DMS53 treated with DMSO at 0.1 percent for 48 hours (cell line): ENCODE results near the gene CBS.
"Not testable (repeated sequence)": the region's sequence is repeated elsewhere in the genome, so short reads cannot be mapped to it uniquely, and the experiment has no call there.

Experiments used
- DNase-seq: peaks from one replicate; lab custom pipeline; 2025; ENCODE audit not compliant: unreplicated experiment; lab: John Stamatoyannopoulos, UW

CBS gene

GRCh38 chr21:43075170-43076022 is at the start of gene CBS:
CBS (minus strand) TSS chr21:43075835; CDS start chr21:43072193, 3,642 bp downstream.
- not testable (repeated sequence) for DNase-seq

GRCh38 chr21:43115956-43116355 is 40.3 kb upstream of the CBS start:
- DNase-seq, result not testable (repeated sequence)

DNA sequence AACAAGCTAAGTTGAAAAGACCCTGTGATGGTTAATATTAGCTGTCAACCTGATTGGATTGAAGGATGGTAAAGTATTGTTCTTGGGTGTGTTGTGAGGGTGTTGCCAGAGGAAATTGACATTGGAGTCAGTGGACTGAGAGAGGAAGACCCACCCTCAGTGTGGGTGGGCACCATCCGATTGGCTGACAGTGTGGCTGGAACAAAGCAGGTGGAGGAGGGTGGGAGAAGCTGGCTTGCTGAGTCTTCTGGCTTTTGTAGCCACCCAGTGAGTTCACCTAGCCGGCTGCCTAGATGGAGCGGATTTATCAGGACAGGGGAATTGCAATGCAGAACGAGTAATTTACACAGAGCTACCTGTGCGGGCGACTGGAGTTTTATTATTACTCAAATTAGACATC is 38.8 kb upstream of the CBS start:
- not testable (repeated sequence) for DNase-seq

DNA sequence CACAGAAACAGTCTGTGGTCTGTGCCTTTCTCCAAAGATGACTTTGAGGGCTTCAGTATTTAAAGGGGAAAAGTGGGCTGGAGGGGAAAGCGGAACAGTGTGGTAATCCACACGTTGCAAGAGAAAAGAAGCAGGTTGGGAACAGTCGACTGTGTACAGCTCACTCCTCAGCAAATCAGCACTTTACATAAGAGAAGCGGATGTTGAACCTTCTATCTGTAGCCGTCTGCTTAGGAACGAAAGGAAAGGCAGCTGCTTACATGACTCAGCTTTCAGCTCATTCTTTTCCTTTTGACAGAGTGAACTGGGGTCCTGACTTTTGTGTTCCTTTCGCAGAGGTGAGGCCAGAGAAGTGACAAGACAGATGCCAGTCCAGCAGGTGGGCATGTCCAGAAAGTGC is 33.4 kb upstream of the CBS start:
- not testable (repeated sequence) for DNase-seq

DNA sequence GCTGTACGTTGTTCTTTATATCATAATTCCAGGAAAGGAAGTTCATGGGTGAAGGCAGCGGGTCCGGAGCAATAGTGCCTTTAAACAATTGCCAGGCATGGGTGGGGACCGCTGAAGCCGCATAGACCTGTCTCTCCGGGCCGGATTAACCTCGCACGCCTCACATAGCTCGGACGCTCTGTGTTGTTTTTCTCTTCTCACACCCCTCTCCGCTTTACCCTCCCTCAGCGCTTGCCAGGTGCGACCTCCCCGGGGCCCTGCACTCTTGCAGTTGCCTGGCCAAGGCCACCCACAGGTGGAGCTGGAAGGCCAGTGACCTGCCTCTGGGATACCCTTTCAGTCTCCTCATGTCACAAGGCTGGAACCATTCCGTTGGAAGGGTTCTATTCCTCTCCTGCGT is 32.5 kb upstream of the CBS start:
- not testable (repeated sequence) for DNase-seq

- DNase-seq, result not testable (repeated sequence)
These were observed 32.1 kb upstream of the CBS start for GRCh38 chr21:43107794-43108137.

GRCh38 chr21:43106965-43107793 is 31.5 kb upstream of the CBS start, which contains the start of gene U2AF1:
U2AF1 (minus strand) TSS chr21:43107570; CDS start chr21:43107494, 76 bp downstream.
- DNase-seq, result not testable (repeated sequence)

GRCh38 chr21:43104642-43105041 is 29.0 kb upstream of the CBS start:
- DNase-seq, result not testable (repeated sequence)

- DNase-seq, result not testable (repeated sequence)
These were observed 26.6 kb upstream of the CBS start for GRCh38 chr21:43102281-43102680.

DNA sequence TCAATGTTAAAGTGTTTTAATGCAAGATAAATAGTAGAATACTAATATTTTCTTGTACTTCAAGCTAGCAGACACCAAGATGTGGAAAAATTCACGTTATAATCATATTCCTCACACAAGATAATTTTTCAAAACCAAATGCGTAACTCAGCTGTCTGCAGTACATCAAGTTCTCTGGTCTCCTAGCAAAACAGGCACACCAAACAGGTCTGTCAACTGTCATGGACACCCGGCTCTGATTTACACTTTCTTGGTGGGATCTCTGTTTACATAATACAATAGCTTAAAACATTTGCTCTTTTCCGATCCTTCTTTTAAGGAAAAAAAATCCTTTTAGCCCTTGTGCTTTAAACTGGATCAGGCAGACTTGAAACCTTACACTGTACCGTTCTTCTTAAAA is 26.0 kb upstream of the CBS start:
- not testable (repeated sequence) for DNase-seq

GRCh38 chr21:43101000-43101399 is 25.4 kb upstream of the CBS start:
- not testable (repeated sequence) for DNase-seq

DNA sequence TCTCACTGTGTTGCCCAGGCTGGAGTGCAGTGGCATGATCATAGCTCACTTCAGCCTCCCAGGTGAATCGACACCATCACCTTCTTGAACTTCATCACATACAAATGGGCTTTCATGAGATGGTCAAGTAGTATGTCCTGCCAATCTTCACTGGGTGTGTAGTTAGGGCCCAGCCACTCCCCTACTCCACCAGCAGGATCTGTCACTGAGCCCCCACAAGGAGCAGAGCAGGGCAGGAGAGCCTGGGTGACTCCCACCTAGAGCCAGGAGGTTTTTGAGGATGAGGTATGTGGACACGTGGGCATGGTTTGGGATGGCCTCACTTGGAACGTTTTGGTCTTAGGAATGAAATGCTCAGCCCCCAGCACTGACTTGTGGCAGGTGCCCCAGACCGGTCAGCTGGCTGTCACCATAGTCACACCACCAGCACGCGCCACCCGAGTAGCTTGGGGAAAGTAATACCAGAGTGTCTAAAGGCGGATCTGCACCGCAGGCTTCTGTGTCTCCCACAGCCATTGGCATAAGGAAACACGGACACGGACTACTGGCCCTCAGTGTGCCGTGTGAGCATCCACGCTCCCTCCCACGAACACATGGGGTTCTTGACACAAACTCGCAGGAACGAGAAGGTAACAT is 16.5 kb upstream of the CBS start:
- DNase-seq, result not testable (repeated sequence)

GRCh38 chr21:43090947-43091346 is 15.3 kb upstream of the CBS start:
- DNase-seq, result not testable (repeated sequence)

DNA sequence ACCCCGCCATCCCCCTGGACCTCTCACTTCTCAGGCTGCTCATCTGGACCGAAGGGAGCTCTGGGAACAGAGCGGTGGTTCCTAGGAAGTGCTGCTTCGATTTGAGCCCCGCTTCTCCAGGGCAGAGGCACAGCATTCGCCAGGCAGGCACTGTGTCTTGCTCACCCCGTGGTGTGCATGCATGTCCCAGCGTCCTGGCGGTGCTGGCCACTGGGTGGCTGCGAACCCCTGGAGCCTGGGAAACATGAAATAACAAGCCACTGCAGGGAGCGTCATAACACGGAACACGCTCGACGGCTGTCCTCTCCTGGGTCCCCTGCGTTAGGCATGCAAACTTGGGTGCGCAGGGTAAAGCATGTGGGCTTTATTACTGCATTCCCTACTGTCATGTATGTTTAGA is 13.8 kb upstream of the CBS start:
- DNase-seq, result not testable (repeated sequence)

DNA sequence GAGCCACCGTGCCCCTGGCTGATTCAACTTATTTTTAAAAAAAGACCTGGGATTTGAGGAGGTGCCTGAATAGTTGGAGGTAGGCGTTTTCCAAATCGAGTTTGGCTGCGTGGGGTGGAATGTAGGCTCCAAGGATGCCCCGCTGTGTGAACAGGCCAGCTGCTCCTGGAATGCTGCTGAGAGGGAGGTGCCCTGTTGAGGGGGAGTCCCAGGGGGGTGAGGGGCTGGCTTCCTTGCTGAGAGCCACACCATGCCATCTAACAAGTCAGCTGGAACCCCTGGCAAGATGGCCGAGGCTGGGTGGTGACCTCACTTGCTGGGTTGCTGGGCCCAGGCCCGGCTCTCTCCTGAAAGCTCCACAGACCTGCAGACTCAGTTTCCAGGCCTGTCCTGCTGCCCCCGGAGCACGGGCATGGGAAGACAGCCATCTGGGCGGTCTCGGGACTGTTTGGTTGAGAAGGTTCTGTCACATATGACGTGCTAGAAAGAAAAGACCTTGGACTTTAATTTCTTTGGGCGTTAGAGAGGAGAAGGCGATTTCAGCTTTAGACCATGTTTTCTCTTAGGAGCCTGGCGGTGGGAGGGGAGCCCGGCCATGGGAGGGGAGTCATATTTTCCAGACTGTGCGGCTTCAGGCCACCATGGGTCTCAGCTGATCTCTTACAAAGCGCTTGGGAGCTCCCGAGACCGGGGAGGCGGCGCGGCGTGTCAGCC is 7.1 kb upstream of the CBS start:
- not testable (repeated sequence) for DNase-seq

DNA sequence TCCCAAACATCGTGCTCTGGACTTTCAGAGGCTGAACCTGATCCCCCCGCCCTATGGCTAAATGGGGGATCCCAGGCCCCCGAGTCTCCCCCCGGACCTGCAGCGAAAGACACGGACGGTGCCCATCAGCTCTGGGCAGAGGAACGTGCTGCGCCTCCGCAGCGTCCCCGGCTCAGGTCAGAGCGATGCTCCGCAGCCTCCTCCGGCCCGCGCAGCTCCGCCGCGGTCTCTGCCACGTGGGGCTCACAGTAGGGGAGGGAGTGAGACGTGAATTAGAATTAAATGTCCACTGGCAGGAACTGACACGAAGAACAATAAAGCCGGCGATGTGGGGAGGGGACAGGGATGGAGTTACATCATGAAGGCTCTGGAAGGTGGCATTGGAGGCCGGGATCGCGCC is 1.0 kb upstream of the CBS start:
- DNase-seq, result not testable (repeated sequence)

GRCh38 chr21:43076023-43076637 is 495 bp upstream of the CBS start:
- DNase-seq, result not testable (repeated sequence)

- not testable (repeated sequence) for DNase-seq
These were observed 1.1 kb downstream of the CBS start for GRCh38 chr21:43074401-43075169.

DNA sequence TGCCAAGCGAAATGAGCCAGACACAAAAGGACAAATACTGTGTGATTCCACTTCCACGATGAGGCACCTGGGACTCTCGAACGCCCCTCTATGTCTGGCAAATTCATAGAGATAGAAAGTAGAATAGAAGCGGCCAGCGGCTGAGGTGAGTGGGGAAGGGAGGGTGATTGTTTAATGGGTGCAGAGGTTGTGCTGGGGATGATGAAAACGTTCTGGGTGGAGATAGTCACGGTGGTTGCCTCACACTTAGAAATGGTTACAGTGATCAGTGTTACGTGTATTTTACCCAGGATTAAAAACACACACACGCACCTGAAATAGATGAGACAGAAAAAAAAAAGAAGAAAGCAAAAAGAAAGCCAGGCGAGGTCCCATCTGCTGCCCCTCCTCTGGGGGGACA is 2.9 kb downstream of the CBS start:
- not testable (repeated sequence) for DNase-seq
